GM19438 (cell line): ENCODE measurements around the gene MXRA7.

Experiments
- ATAC-seq: cut with Tn5 transposase; IDR thresholded peaks from one replicate; pipeline ENCODE4 v1.9.1; 2021; ENCODE audit warnings: low read depth; ENCODE audit not compliant: unreplicated experiment

The MXRA7 gene

DNA sequence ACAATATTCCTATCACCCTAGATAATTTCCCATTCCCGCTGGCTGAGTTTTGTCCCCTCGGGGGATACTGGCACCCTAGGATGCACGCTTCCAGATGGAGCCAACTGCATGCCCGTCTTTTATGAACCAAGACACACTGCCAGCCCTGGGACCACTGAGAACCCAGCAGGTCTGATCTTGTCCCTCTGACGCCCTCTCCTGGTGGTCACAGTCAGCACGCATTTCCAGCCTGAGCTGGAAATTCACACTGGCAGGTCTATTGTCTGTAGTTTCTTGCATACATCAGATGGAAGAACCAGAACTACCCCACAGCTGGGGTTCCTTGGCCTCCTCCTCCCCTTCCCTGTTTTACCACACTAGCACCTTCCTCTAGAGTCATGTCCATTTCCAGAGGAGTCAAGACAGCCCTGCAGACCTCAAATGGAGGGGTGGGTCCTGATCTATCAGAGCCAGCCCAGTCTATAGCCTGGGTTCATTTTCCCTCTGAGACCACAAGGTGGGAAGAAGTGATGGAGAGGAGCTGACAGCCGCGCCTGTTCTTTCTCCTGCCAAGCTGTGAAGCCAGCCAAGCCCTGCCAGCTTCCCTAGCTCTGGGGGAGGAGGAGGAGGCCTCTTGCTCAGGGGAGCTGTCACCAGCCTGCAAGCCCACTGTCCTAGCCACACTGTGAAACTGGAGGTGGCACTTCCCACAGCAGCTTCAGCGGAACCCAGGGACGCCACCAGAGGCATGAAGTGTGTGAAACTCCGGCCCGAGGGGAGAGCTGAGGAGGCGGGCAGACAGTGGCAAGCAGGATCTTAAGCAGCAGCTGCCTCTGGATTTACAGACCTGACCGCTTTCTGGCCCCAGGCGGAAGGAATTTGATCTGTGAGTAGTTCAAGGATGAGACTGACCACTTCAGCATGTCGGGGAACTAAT lies 29.3 kb downstream of the MXRA7 start:
- no peak for ATAC-seq

DNA sequence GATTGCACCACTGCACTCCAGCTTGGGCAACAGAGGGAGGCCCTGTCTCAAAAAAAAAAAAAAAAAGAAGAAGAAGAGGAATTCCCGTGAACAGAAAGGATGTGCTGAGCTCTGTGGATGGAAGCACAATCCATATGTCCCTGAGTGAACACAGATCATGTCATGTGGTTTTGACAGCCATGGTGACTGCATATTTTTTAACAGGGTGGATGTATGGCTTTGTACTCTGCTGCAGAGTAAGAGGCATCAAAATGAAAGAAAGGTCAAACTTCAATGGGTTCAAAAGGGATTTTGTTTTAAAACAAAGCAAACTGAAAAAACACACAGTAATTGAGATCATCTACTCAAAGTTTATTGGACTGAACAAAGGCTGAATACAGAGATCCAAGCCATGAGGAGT lies 31.5 kb downstream of the MXRA7 start:
- ATAC-seq = no peak

DNA sequence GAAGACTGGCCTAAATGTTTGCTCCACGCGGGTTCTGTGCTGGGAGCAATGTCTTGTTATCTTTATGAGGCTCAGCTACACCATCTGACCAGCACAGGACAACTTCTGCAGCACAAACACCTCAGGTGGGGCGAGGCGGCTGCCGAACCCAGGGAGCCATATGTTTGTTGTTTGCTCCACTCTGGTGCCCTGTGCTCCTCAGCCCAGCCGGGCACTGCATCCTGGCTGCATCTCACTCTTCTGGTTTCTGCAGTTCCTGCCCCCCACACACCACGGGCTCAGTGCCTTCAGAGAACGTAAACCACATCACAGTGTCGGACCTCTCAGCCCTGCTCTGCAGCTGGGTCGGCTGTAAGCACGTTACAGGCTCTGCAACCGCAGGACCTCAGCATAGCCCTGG lies 32.4 kb downstream of the MXRA7 start:
- no peak for ATAC-seq

DNA sequence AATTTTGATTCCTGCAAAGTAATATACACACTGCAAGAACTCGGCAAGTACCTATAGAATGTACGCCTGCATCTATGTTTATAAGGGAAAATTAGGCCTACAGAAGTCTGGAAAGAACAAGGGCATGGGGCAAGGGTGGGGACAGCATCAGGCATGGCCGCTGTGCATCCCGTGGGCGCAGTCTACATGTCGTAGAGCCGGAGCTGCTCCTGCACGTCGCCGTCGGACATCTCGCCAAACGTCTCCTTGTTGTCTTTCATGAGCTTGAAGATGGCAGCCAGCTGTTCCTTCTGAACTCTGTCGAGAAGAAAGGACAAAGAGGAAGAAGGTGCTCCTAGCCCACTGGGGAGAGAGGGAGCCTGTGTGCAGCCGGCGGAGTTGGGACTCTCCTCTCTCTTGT lies 33.4 kb downstream of the MXRA7 start:
- no peak for ATAC-seq

DNA sequence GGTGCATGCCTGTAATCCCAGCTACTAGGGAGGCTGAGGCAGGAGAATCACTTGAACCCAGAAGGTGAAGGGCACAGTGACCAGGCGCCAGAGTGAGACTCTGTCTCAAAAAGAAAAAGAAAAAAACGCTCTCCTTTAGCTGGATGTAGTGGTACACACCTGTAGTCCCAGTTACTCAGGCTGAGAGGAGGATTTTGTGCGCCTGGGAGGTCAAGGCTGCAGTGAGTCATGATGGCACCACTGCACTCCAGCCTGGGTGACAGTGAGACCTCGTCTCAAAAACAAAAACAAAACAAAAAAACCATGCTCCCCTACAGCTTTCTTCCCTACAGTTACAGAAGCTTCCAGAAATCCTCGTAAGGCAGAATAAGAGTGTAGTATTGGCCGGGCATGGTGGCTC lies 34.1 kb downstream of the MXRA7 start:
- no peak for ATAC-seq

DNA sequence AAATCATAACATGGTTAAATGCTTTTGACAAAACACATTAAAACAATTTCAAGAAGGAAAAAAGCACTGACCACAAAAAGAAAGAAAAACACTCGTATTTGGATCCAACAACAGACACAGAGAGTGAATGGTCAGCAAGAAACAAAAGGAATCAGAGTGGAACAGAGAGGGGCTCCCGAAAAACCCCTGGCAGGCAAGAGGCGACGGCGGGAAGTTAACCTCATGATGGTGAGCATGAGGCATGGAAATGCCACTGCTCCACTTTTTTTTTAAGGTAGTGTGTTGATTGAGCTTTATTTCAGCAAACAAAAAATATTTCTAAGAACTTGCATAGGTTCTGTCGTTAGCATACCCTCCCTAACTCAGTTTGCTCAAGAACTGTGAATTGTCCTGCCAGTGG lies 35.1 kb downstream of the MXRA7 start:
- no peak for ATAC-seq

DNA sequence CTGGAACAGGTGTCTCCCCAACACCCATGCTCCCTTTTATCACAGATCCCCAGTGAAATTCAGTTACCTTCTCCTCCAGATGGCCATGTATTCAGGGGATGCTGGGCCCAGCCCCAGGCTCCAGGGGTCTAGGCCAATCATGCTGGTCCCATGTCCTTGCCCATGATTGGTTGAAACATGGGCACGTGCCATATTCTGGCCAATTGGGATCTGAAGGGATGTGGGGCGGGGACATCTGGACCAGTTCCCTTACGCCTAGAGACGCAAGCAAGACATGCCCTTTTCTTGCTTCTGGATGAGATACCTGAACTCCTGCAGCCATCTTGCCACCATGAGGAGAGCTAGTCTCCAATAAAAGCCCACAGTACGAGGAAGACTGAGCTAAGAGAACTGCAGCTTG lies 36.2 kb downstream of the MXRA7 start:
- no peak for ATAC-seq

DNA sequence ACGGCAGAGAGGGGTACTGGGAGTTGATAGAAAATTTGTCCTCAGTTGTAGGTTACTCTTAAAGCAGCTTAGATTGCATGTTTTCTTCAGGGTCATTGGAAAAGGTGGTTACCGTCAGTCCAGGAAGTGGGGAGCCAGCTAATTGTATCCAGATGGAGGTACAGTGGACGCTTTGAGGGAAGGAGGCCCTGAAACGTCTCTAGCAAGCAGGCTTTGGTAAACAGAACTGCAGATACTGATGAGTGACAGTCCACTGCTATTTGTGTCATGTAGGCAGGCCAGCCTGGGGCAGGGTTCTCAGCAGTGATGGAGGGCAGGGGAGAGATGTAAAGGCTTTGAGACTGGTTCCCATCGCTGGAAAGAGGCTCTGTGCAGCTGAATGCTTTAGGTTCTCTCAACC lies 37.0 kb downstream of the MXRA7 start:
- no peak for ATAC-seq

DNA sequence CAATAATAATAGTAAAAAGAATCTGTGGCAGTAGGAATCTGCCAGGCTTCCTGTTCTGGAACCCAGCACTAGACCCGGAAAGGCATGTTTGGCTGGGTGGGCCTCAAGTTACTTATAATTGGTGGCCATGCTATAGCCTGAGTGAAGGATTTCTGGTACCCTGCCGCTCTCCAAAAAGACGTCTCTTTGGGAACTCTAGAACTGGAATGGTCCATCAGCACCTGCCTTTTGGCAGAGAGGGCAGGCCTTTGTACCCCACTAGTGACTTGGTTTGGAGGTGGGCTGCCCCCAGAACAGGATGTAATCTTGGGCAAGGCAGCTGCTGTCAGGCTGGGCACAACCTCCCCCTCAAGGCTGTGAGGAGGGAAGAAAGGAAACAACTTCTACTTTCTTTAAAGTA lies 37.9 kb downstream of the MXRA7 start:
- ATAC-seq = no peak

DNA sequence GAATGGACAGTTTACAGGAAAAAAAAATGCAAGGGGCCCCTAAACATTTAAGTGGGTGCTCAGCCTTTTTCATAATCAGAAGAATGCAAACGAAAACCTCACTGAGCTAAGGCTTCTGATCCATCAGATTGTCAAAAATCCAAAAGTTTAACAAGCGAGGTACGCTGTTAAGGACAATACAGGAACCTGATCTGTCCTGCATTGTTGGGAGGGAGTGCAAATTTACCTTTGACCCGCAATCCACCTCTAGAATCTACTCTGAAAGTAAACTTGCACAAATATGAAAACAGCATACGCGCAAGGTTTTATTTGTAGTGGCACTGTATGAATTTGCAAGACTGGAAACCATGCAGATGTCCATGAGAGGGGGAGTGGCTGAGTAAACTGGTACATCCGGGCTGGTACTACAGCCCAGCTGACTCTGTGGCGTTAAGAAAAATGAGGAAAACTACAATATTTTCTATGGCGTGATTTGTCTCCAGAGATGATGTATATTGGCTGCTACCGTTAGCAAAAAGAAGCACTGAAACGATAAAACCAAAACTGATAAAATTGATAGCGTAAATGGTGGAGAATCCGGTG lies 38.4 kb downstream of the MXRA7 start:
- ATAC-seq = no peak

DNA sequence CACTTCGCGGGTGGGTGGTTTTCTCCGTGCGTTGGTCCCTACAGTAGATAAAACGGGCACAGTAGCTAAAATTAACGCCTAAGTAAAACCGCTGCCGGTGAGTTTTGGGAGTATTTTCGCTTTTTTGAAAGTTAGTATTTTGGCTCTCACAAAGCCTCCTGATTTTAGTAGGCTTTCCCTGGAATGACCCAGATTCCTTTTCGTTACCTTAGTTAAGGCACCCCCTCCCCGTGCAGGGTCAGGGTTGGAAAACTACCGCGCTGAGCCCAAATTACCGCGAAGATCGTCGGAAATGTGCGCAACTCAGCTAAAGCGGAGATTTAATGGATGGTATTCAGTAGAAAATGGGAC lies 38.9 kb downstream of the MXRA7 start:
- ATAC-seq = peak; percentile 18

DNA sequence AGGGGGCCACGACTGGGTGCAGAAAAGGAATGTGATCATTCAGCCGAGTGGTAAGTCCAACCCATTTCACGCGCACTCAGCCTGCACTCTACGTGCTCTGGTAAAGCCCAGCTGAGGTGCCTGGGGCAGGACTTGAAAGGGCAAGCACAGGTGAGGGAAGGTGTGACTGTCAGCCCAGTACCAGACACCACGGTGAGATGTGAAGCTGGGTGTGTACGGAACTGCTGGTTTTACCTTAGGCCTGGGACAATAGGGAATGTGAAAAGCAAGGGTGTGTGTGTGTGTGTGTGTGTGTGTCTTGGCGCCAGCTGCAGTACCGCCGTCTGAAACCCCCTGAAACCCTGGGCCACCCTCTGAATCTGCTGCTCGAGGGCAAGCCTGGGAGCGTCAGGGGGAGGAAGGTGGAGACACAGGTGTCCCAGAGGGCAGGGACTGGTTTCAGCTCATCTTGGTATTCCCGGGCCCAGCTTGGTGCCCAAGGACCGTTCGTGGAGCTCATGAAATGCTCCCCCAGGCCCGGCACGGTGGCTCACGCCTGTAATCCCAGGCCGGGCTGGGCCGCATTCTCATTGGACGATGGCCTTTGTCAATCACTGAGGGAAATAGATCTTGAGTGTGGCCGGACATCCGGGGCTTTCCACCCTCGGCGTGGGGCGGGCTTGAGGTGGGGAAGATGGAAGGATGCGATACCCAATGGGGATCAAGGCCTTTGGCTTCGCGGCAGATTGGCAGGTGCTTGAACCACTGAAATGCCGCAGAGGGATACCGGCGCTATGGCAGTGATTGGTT lies 39.4 kb downstream of the MXRA7 start:
- peak; percentile 98 for ATAC-seq

DNA sequence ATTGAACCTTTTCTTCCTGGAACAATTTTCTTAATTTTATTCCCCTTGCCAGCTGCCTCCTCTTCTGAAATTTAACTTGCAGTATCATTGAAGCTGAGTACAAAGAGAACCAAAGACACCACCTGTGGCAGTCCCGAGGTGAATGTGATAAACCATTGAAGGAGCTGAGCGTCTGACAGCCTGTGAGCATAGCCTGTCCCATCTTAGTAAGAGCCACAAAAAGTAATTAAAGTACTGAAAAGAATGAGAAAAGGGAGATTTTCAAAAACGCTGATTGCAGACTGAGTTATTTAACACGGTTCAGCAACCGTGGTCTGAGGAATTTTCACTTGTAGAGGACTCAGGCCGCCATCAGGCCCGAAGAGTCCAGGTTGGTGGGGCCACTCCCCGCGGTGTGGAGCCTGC lies 40.0 kb downstream of the MXRA7 start:
- ATAC-seq = no peak

DNA sequence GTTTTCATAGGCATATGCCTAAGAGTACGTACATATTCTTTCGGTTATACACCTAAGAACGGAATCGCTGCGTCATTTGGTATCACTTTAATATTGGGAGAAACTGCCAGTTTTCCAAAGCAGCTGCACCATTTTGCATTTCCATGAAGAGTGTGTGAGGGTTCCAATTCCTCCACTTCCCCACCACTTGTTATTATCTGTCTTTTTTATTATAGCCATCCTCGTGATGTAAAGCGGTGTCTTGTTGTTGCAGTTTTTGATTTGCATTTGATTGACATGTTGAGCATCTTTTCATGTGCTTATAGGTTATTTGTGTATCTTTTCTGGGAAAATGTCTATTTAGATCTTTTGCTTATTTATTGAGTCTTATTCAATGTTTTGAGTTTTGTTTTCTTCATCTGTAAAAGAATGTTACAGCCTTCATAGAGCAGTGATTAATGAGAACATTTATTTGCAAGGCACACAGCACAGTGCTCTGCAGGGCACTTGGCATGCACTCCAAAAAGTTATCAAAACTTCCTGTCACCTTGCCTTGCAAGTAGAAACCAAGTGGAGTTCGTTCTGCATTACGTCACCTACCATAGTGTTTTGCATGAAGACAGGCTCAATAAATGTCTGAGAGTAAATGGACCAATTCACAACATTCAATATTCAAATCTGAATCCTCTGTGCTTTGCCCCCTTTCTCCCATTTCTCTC lies 40.6 kb downstream of the MXRA7 start:
- ATAC-seq = no peak

DNA sequence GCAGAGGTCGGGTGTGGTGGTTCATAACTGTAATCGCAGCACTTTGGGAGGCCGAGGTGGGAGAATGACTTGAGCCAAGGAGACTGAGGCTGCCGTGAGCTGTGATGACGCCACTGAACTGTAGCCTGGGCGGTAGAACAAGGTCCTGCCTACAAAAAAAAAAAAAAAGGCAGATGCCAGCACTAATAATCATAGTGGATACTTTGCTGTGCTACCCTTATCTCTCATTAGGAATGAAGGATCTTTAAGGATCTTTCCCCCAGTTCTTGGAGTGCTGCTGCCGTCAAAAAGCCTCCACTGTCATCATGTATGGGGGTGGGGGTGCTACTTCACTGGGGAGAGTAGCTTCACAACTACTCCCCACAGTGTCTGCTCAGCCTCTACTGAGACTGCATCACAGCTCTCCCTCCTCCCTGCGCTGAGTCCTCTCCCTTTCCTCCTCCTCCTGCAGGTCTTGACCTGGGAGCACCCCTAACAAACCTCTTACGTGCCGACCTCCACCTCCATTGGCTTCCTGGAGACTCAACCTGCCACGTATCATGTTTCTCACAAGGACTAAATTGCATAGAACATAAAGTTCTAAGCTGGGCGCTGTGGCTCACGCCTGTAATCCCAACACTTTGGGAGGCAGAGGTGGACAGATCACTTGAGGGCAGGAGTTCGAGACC lies 42.8 kb downstream of the MXRA7 start:
- ATAC-seq = no peak

DNA sequence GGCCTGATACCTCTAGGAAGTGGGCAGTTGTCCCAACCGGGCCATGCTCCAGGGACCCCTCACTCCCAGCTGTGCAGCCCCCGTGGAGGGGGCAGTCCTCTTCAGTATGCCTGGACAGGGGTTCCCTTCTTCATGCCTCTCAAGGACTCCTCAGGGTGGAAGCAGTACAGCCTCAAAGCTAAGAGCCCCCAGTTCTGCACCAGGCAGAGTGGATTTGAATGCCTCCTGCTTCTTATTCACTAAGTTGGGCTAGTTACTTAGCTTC lies 43.3 kb downstream of the MXRA7 start:
- no peak for ATAC-seq

DNA sequence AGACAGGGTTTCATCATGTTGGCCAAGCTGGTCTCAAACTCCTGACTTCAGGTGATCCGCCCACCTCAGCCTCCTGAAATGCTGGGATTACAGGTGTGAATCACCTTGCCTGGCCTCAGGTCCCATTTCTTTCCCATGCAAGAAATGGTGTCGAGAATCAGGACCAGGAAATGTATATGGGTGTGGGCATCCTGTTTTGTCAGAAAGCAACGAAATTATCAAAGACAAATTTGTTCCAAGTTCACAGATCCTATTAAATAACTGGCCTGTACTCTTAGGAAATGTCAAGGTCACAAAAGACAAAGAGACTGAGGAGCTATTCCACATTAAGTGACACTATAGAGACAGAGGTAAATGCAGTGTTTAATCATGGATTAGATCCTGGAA lies 50.1 kb downstream of the MXRA7 start:
- no peak for ATAC-seq

DNA sequence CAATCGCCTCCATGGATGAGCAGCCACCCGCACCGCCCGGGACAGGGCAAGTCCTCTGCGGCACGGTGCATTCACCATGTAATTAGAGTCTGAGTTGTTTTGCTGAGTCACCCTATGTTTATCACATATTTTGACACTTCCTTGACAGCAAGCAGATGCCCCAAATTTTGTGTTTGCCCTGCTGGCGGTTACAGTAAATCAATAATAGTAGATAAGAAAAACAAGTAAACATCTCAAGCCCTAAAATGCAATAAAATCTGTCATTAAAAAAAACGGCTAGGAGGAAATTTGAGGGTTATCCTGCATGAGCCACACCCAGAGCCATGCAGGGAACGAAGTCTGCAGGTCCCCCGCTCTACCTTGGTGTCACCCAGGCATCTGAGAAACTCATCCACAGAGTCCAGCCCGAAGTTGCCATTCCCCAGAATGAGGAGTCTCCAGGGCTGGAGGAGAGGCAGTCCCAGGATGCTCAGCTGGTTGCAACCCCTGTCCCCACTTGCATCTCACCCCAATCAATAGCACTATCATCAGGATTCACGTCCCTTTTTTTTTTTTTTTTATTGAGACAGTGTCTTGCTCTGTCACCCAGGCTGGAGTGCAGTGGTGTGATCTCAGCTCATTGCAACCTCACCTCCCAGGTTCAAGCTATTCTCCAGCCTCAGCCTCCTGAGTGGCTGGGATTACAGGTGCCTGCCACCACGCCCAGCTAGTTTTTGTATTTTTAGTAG lies 50.7 kb downstream of the MXRA7 start:
- ATAC-seq = no peak

DNA sequence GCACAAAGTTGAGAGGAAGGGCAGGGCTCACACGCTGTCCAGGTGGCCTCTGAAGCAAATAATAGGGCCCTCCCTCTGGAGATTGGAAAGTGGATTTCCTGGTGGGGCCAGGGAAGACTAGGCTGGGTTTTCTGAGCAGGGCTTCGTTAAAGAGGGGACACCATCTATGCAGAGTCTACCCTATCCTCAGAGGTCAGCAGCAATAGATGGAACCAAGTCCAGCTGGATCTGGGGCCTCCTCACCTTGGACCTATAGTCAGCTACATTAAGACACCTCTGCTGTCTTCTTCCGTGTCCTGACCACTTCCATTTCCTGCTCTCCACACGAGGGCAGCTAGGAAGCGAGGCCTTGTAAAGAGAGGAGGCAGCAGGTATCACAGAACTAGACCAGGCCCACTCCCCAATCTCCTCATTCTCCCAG lies 52.5 kb downstream of the MXRA7 start:
- ATAC-seq = no peak
